IPS-11a (cell line): ENCODE data around the gene PAX4.

Experiments
- H3K4me3 ChIP-seq: one replicate; pipeline ENCODE4 v1.5.1; 2013; ENCODE audit warnings: low read depth, low read length, control low read depth

PAX4 gene

GRCh38 chr7:127618042-127618441, at the start of gene PAX4:
Gene PAX4, minus strand, starts transcription at chr7:127618142. Its CDS starts 2,214 bp downstream, at chr7:127615928.
- H3K4me3 ChIP-seq, result no peak within 1 kb of the TSS

GRCh38 chr7:127667017-127667670, 49.2 kb upstream of the PAX4 start:
- H3K4me3 ChIP-seq, result no peak overlapping the region

DNA sequence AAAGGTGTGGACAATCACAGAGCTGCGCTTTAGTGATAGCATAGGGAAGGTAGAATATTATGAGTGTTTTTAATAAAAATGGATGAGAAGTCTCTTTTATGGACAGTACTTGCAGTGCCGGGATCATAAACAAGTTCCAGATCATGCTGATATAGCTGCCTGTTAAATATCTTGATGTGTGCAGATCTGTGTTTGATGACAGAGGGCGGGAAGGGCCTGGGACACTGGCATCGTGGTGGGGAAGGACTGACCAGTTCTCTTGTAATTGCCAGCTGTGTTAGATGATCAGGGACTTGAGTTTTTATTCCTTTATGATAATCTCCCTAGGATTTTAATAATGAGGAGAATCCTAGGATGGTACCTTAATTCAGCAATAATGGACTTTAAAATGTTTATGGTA, 48.7 kb upstream of the PAX4 start:
- H3K4me3 ChIP-seq, result no peak overlapping the region

DNA sequence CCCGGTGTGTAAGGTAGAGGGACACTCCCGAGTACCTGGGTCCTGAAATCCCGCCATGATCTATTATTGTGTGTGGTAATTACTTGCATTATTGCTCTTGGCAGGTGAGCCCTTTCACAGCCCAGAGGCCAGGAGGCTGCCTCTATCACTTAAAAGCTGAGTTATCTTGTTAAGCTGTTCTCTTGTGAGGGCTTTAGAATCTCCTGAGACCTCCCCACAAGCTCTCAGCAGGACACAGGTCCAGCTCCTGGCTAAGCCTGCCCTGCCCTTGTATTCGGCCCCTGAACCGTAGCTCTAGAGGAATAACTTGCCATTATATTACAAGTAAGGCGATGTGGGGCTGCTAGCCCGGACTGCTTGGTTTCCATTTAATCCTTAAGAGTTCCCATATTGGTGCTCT, 48.0 kb upstream of the PAX4 start:
- H3K4me3 ChIP-seq, result no peak overlapping the region

DNA sequence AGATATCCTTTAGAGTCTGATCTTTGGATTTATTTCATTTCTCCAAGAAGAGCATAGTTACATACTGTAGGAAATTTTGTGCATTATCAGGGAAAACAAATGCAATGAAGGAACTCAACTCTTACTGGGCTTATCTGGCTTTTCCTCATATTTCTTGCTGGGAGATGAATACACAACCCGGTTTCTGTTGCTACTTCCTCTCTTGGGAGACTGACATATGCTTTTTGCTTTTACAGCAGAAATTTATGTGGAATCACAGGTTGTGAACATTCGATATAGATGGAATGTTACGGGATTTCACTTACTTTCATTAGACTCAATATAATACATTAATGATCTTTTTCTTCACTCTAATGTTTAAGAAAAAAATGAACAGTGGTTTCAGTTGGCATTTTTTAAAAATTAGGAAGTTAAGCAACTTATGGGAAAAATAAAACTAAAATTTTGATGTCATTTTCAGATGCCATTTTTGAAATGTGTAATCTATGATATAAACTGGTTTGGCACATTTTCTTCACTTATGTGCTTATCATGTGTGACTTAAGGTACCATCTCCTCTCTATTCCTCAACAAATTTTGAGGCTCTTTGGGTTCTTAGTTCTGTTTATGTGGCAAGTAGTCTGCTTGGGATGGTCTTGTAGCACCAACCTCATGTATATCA, 41.2 kb upstream of the PAX4 start:
- H3K4me3 ChIP-seq, result no peak overlapping the region

GRCh38 chr7:127657500-127657899, 39.6 kb upstream of the PAX4 start:
- H3K4me3 ChIP-seq, result no peak overlapping the region

- no peak overlapping the region for H3K4me3 ChIP-seq
Observed at GRCh38 chr7:127655720-127656119, 37.8 kb upstream of the PAX4 start.

DNA sequence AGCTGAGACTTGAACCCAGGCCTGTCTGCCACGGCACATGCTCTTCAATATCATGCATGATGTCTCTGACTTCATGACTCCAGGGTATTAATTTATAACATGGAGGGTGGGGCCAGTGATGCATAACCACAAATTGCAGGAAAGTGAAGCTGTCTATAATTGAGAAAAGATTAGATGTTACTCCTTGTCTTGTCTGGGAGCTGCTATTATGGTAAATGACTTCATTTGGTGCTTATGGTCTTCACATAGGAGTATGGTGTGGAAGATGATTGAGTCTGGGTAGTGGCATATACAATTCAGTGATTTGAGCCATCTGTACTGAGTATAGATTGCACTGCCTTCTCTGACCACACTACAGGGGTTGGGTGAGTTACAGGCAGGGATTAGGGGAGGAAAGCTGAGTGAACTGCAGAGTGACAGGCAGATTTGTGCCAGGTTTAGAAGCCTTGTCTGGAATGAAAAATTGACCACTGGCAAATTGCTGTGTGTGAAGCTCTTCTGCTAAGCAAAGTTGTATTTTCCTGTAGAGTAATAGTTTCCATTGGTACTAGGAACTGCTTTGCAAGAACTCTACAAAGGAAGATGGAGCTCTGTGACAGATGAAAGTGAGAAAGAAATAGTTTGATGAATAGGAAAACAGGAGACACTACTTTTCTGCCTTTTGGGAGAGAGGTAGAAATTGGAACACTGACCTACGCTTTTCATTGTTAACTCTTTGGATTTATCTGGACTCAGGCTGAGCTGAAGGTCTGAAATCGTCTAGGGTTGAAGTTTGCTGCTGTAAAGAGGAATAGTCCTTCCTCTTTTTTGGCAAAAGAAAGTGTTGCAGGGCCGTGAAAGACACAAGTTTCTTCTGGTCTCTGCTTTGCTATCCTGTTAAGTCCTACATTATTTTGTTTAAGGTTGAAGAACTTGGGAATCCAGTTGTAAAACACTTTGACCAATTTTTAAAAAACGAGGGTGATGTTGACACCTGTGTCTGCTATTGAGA, 36.8 kb upstream of the PAX4 start:
- H3K4me3 ChIP-seq, result no peak overlapping the region

GRCh38 chr7:127653396-127653795, 35.5 kb upstream of the PAX4 start:
- peak overlapping the region; percentile 18 for H3K4me3 ChIP-seq

GRCh38 chr7:127652333-127653248, 34.6 kb upstream of the PAX4 start:
- peak overlapping the region; percentile 97 for H3K4me3 ChIP-seq

DNA sequence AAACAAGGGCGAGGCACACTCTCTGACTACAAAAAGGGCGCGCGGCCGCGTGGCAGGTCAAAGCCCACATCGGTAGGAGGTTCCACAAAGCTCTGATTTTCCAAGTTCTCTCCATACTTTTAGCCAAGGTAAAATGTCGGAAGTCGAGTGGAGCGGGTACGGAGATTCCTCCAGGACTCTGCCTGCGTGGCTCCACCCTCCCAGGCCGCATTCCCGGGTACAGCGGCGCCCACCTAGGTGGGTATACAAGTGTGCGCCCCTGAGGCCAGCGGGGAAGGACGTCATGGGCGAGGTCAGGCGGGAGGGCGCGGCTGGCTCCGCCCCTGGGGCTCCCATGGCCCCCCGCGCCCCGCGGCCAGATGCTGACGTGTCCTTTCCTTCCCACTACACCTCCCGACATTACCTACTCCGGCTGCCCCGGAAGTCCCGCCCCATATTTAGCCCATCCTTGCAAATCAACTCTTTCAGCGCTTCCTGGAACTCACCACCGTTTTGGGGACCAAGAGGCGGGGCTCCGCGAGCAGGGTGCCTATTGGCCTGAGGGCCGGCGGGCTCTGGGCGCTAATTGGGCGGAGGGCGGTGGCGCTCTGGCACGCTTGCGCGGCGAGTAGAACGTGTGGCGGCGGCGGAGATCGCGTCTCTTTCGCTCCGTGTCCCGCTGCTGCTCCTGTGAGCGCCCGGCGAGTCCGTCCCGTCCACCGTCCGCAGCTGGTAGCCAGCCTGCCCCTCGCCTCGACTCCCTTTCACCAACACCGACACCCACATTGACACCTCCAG, 33.8 kb upstream of the PAX4 start, which contains the start of gene SND1:
Gene SND1 (plus strand): TSS at position 639 of the 777 bp plus-strand sequence. CDS start 180 bp downstream, outside the sequence.
- peak within 1 kb of the TSS; percentile 97 for H3K4me3 ChIP-seq

DNA sequence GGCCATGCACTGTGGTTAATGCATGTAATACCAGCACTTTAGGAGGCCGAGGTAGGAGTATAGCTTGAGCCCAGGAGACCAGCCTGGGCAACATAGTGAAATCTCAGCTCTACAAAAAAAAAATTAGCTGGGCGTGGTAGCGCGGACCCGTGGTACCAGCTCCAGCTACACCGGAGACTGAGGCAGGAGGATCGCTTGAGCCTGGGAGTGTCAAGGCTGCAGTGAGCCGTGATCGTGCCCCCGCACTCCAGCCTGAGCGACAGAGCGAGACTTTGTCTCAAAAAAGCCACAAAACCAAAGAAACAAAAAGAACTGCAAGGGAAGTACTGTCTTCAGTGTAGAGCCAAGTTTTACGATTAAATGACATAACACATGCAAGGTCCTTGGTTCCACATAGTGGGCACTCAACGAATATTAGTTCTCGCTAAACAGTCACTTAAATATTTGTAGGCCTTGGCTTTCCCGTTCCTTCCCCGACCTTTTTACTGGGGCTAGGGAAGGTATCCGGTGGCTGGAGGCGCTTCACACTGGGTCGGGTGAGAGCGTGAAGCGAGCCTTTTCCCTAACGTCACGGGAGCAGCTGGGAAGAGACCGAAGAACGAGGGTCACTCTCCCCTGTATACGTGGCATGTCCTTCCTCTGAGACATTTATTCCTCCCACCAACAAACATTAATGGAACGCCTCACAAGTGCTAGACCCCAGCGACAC, 33.1 kb upstream of the PAX4 start:
- peak overlapping the region; percentile 49 for H3K4me3 ChIP-seq

DNA sequence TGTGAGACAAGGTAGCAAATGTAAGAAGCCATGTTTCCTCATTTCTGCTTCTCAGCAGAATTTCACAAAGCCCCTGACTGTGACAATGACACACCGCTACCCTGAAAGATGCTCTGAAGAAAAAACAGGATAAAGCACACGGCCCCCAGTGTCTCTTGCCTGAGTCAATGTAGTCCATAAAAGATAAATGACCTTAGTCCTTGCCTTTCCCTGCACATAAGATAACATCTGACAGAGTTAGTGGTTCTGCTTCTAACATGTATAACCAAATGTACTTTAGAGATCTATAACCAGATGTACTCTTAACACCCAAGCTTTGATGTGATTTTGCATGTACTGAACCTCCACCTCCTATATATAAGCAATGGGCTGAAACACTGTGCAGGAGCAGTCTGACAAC, 31.0 kb upstream of the PAX4 start:
- no peak overlapping the region for H3K4me3 ChIP-seq

- H3K4me3 ChIP-seq, result no peak overlapping the region
Observed at GRCh38 chr7:127647636-127648035, 29.7 kb upstream of the PAX4 start.

DNA sequence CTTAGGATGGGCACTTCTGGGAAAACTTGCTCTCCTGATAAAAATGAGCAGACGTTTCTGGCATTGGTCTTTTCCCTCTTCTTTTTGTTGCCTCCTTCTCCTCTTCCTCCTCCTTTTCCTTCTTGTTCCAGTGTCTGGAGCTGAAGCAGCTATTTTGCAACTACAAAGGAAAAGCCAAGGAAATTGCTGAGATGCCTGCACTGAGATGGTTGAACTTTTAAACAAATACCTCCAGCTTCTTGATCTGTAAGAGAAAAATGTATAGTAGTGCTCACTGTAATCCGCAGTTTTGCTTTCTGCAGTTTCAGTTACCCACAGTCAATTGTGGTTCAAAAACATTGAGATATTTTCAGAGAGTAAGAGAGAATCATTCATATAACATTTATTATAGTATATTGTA, 26.5 kb upstream of the PAX4 start:
- H3K4me3 ChIP-seq, result no peak overlapping the region

DNA sequence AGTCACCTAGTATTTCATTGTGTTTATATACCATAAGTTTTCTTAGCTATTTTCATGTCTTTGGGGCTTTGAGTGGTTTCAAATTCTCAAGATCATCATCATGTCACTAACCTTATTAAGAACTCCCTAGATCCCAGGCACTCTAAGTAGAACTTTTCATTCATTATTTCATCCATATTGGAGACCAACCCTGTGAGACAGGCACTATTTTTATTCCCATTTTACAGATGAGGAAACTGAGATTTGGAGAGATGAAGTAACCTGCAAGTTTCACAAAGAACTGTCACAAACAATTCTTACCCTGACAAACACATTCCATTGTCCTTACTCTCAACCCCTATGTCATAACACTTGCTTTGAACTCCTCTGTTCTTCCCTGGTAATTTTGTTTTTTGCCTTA, 20.3 kb upstream of the PAX4 start:
- H3K4me3 ChIP-seq, result no peak overlapping the region

- H3K4me3 ChIP-seq, result no peak overlapping the region
Observed at GRCh38 chr7:127635659-127636285, 17.8 kb upstream of the PAX4 start.

DNA sequence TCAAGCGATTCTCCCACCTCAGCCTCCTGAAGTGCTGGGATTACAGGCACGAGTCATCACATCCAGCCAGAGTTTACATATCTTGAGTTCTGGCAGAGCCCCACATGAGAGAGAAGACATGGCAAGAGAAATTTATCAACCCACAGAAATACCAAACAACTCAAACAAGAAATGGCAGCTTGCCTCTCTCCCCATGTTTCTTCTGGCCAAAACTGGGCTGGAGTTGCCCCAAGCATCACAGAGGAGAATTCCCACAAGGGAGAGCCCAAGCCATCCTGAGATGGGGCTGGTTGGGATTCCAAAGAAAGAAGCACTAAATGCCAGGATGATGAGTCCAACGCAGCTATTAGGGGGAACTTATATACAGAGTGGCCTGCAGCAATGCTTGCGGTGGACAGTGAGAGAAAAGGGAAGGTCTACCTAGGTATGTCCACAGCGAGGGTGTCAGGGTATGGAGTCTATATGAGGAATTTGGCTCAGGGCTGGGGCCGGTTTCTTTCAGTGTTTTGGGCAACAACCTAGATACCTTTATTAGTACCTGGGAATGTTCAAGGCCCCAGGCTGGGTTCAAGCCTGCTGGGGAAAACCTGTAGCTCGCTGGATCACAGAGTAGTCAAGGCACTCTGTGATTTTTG, 14.5 kb upstream of the PAX4 start:
- H3K4me3 ChIP-seq, result no peak overlapping the region
